Activated T-helper 17 cell treated with anti-CD3 and anti-CD28 coated beads, Interleukin-2, amount 50 U/mL, for 72 hours (primary cell): ENCODE measurements around the gene CHST5. TPM values are rescaled to one million over a fixed set of nuclear protein-coding genes. Genes with fewer than 3 reads are reported as not detected.
"Not testable (repeated sequence)": the region's sequence is repeated elsewhere in the genome, so short reads cannot be mapped to it uniquely, and the experiment has no call there.

Source experiments
- ATAC-seq: fragments of 150-1000 bp; cut with Tn5 transposase; replicated peaks from 2 replicates; pipeline ENCODE4 v1.10.0; 2021; ENCODE audit warnings: mild to moderate bottlenecking, moderate library complexity
- H3K27ac Mint-ChIP-seq: one replicate; pipeline ENCODE4 v1.8.0; 2022; ENCODE audit warnings: mixed read lengths
- H3K27me3 Mint-ChIP-seq: one replicate; pipeline ENCODE4 v1.8.0; 2022; ENCODE audit warnings: mixed read lengths
- H3K36me3 Mint-ChIP-seq: one replicate; pipeline ENCODE4 v1.8.0; 2022; ENCODE audit warnings: low read depth, mild to moderate bottlenecking, mixed read lengths
- H3K4me1 Mint-ChIP-seq: one replicate; pipeline ENCODE4 v1.8.0; 2022; ENCODE audit warnings: mixed read lengths
- H3K4me3 Mint-ChIP-seq: one replicate; pipeline ENCODE4 v1.8.0; 2022; ENCODE audit warnings: mild to moderate bottlenecking, mixed read lengths
- H3K9me3 Mint-ChIP-seq: one replicate; pipeline ENCODE4 v1.8.0; 2022; ENCODE audit warnings: mixed read lengths
- total RNA-seq, 2 donors: library from RNA; stranded (reverse); gene quantifications; one replicate each; pipeline ENCODE4 v1.2.3, GENCODE V29; 2022

The CHST5 gene
- total RNA-seq, 2 donors from 2014 or later: not detected

DNA sequence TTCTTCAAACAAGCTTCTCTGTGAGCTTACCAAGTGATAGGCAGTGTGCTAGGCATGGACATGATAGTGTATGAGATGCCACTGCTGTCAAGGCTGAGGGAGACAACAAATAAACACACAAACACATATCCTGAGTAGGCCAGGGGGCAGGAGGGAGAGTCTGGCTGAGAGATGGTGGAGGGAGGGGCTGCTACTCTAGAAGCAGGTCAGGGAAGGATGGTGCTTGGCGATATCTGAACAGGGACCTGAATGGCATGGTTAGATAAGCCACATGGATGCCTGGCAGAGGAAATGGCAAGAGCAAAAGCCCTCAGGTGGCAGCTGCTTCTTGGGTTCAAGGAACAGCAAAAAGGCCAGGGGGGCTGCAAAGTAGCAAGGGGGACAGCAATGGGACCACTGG, 32.1 kb downstream of the CHST5 start:
- Mint-ChIP-seq H3K27ac (no peak overlapping the region), H3K4me3 (no peak overlapping the region), H3K27me3 (peaks cover 13% of the 10 kb centered on the region), H3K9me3 (no peaks in the 10 kb centered on the region), H3K4me1 (no peaks in the 10 kb centered on the region), H3K36me3 (no peaks in the 10 kb centered on the region)
- no peak for ATAC-seq

DNA sequence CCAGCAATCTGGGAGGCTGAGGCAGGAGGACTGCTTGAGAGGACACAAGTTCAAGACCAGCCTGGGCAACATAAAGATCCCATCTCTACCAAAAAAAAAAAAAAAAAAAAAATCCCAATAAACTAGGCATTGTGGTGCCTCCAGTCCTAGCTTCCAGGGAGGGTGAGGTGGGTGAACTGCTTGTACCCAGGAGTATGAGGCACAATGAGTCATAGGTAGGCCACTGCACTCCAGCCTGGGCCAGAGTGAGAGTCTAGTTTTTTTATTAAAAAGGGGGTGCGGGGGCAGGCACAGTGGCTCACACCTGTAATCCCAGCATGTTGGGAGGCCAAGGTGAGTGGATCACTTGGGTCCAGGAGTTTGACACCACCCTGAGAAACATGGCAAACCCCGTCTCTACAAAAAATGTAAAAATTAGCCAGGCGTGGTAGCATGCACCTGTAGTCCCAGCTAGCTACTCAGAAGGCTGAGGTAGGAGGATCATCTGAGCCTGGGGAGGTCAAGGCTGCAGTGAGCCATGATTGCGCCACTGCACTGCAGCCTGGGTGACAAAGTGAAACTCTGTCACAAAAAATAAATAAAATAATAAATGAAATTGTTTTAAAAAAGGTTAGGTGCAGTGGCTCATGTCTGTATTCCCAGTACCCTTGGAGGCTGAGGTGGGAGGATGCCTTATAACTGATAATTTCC, 32.8 kb downstream of the CHST5 start:
- Mint-ChIP-seq H3K27ac (no peak overlapping the region), H3K27me3 (peaks cover 13% of the 10 kb centered on the region), H3K9me3 (no peaks in the 10 kb centered on the region), H3K4me3 (no peak overlapping the region), H3K4me1 (no peaks in the 10 kb centered on the region), H3K36me3 (no peaks in the 10 kb centered on the region)
- ATAC-seq: no peak

DNA sequence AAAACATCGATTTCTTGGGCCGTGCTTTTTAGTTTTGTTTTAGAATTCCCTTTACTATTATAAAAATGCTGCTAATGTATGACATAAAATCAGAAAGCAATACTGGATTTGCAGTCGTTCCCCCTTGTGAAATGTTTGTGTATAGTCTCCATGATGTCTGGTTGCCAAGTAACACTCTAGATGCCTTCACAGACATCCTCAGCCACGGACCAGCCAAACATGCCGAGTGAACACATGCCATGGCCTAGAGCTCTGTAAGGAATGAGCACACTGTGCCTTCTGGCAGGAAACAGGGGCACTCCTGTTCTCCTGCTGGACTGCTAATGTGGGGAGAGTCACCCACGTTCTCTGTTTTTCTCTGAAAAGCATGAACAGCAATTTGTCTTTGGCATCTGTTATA, 34.1 kb downstream of the CHST5 start:
- H3K4me3 Mint-ChIP-seq, ATAC-seq, H3K36me3 Mint-ChIP-seq, H3K27ac Mint-ChIP-seq, H3K27me3 Mint-ChIP-seq, H3K9me3 Mint-ChIP-seq, H3K4me1 Mint-ChIP-seq: not testable (repeated sequence)

DNA sequence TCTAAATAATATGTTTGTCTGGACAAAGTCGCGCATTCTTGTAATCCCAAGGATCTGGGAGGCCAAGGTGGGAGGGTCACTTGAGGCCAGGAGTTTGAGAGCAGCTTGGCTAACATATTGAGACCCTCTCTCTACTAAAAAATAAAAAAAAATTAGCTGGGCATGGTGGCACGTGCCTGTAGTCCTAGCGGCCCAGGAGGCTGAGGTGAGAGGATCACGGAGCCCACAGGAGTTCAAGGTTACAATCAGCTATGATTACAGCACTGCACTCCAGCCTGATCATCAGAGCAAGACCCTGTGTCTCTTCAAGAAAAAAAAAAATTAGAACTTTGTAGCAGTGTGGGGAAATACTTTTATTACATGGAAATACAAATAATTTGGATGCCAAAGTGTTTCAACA, 34.5 kb downstream of the CHST5 start:
- Mint-ChIP-seq H3K27me3 (peaks cover 4% of the 10 kb centered on the region), H3K9me3 (no peaks in the 10 kb centered on the region), H3K36me3 (no peaks in the 10 kb centered on the region), H3K4me1 (no peaks in the 10 kb centered on the region), H3K4me3 (no peak overlapping the region), H3K27ac (no peak overlapping the region)
- ATAC-seq: no peak

DNA sequence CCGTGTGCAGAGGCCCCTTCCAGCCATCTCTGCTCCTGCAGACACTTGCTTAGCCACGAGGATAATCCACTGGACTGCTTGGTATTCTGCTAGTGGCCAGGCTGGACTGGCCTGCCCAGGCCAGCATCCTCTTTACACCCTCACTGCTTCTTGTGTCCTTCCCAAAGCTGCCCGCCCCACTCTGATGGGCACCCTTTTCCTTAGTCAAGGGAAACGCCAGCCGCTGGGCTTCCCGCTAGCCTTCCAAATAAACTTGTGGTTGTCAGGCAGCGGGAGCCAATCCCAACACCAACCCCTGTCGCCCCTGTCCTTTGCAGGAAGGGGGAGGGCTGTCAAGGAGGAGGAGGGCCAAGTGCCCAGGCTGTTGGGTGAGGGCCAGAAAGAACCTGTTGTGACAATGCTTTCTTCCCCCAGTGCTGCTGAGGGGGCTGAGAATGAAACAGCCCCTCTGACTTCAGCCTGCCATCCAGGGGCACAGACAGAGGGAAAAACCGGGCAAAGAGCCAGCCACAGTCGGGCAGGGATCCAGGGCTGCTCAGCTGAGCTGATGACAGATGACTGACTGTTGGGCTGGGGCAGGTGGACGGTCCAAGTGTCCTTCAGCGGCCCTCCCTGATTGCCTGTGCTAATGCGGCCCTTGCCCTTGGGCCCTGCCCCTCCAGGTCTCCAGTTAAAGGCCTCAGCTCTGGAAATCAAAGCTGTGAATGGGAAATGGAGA, 37.1 kb downstream of the CHST5 start:
- not testable (repeated sequence) for H3K4me1 Mint-ChIP-seq, ATAC-seq, H3K27ac Mint-ChIP-seq, H3K4me3 Mint-ChIP-seq, H3K36me3 Mint-ChIP-seq, H3K9me3 Mint-ChIP-seq, H3K27me3 Mint-ChIP-seq

DNA sequence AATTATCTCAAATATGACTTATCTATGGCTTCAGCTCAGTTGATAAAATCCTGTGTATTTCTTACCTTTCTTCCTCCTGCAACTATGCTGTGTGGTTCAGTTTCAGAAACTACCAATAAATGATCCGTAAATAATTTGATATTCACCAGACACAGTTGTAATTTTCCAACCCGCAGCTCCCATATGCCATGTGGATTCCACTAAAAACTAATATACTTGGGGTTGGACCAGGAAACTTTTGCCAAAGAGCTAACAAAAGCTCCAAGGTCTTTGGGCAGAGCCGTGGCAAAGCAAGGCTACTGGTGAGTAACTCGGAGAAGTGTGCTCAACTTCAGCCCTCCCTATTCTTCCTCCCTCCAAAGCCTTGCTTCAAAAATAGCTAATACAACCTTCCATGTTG, 38.4 kb downstream of the CHST5 start:
- H3K27ac Mint-ChIP-seq: no peak overlapping the region
- peaks cover 4% of the 10 kb centered on the region for H3K4me1 Mint-ChIP-seq
- H3K4me3 Mint-ChIP-seq: no peak overlapping the region
- H3K9me3 Mint-ChIP-seq: no peaks in the 10 kb centered on the region
- no peak for ATAC-seq
- no peaks in the 10 kb centered on the region for H3K36me3 Mint-ChIP-seq
- peaks cover 16% of the 10 kb centered on the region for H3K27me3 Mint-ChIP-seq

DNA sequence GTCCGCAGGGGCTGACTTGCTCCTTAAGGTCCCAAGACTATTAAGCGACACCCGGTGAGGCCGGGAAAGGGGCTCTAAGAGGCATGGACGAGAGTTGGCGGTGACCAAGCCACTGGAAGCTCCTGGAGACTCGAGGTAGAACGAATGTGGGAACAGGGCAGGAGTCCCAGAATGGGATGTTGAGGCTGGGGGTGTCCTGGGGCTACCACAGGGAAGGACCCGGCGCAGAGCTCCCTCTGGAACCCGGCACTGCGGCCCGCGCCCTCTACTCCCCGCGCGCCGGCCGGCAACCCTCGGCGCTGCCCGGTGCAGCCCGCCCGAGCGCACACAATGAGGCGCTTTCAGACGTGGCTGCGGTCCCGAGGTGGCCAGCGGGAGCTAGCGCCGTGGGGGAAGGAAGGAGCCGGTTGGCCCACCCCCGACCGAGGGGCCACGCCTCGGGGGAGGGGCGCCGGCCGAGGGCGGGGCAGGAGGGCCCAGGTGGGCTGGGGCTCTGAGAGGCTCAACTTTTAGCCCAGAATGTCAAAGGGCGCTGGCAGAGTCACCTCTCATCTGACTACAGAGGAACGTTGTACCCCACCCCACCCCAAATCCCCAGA, 40.7 kb downstream of the CHST5 start, which contains the start of gene CHST6:
CHST6 (minus strand) TSS at position 366 of the 599 bp plus-strand sequence. CDS start 15,613 bp downstream, outside the sequence.
- H3K9me3 Mint-ChIP-seq: no peaks in the 10 kb centered on the region
- peaks cover 16% of the 10 kb centered on the region for H3K27me3 Mint-ChIP-seq
- H3K4me3 Mint-ChIP-seq: peak within 1 kb of the TSS; percentile 51
- peak; percentile 50 for ATAC-seq
- peaks cover 4% of the 10 kb centered on the region for H3K4me1 Mint-ChIP-seq
- no peak within 1 kb of the TSS for H3K27ac Mint-ChIP-seq
- H3K36me3 Mint-ChIP-seq: no peaks in the 10 kb centered on the region

DNA sequence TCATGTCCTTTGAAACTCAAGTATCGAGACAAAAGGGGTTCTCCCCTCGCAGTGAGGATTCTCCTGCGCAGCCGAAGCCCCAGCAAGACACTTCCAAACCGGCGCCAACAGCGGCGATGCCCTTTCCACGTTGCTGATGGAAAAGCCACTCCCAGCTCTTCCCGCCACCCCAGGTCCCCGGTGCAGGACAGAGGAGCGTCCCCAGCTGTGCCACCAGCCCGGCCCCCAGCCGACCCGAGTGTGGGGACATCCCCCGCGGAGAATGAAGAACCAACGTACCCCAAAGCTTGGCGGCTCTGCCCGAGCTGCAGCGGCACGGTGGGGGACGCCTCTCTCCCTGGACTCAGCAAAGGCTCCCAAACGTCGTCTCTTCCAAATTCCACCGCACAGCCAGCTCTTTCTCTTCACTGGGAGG, 41.2 kb downstream of the CHST5 start:
- Mint-ChIP-seq H3K27me3 (peaks cover 16% of the 10 kb centered on the region), H3K9me3 (no peaks in the 10 kb centered on the region), H3K27ac (no peak overlapping the region), H3K4me3 (peak overlapping the region; percentile 51), H3K4me1 (peaks cover 4% of the 10 kb centered on the region), H3K36me3 (no peaks in the 10 kb centered on the region)
- ATAC-seq: no peak

DNA sequence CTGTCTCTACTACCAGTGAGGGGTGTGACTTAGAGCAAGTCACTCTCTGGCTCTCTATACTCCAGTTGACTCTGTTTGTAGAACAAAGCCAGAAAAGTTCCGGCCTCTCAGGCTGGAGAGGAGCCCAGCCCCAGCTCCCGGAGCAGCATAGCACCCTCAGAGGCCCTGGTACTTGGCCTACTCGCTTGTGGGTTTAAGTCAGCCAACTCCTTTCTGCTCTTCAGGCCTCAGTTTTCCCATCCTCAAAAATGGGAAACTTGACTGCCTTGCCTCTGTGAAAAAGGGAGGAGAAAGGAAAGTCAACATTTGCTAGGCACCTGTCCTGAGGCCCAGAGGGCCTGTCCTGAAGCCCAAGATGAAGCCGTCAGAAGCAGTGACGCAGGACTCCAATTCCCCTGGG, 41.7 kb downstream of the CHST5 start:
- H3K27me3 Mint-ChIP-seq: peaks cover 16% of the 10 kb centered on the region
- H3K27ac Mint-ChIP-seq: no peak overlapping the region
- peak overlapping the region; percentile 51 for H3K4me3 Mint-ChIP-seq
- H3K9me3 Mint-ChIP-seq: no peaks in the 10 kb centered on the region
- H3K36me3 Mint-ChIP-seq: no peaks in the 10 kb centered on the region
- ATAC-seq: no peak
- H3K4me1 Mint-ChIP-seq: peaks cover 4% of the 10 kb centered on the region

DNA sequence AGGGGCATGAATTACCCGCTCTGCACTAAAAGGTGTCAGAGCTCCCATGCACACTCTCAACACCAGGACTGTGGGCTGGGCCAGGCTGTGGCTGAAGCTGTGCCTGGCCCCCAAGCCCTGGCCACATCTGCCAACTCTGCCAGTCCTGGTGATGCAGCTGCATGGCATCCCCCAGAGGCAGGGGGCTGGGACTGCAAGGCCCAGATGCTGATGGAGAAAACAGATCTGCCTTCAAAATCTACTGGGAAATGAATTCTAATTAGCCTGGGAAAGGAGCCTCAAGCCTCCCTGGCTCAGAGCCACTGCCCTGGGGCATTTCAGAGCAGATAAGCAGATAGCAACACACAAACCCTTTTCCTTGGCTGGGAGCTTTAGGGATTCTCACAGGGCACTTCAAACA, 44.0 kb downstream of the CHST5 start:
- ATAC-seq: no peak
- H3K4me3 Mint-ChIP-seq: no peak overlapping the region
- no peaks in the 10 kb centered on the region for H3K36me3 Mint-ChIP-seq
- H3K27ac Mint-ChIP-seq: no peak overlapping the region
- peaks cover 22% of the 10 kb centered on the region for H3K27me3 Mint-ChIP-seq
- peaks cover 4% of the 10 kb centered on the region for H3K4me1 Mint-ChIP-seq
- no peaks in the 10 kb centered on the region for H3K9me3 Mint-ChIP-seq

DNA sequence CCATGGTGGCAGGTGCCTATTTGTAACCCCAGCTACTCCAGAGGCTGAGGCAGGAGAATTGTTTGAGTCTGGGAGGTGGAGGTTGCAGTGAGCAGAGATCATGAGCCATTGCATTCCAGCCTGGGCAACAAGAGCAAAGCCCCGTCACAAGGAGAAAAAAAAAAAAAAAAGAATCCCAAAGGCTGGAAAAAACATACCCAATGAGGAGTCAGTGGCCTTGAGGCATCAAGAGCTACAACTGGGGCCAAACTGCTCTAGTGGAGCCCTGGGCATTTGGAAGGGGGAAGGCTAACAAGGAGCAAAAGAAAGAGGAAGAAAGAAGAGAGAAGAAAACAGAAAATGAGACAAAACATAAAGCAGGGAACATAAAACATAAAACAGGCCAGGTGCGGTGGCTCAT, 47.6 kb downstream of the CHST5 start:
- no peak overlapping the region for H3K27ac Mint-ChIP-seq

DNA sequence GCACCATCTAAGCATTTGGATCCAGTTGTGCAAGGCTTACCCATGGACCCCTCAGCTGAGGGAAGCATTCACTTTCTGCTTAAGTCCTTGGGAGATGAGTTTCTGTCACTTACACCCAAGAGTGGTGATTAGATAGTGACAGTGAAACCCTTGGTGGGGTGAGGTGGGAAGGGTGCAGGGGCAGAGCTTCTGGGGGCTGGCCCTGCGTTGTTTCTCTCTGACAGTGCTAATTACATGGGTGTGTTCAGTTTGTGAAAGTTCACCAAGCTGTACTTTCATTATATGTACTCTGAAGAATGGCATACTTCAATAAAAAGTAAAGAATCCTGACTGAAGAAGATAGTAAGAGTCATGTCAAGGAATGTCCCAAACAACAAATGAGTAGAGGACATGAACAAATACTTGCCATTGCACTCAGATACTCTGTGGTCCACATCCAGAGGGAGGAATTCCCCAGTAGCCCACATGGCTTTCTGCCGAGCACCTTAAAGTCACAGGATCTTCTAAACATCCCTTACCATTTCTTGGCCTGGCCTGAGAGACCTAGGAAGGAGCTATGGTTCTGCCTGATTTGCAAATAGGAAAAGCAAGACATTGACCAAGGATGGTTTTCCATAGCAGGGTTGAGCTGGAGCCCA, 49.1 kb downstream of the CHST5 start:
- Mint-ChIP-seq H3K36me3 (no peaks in the 10 kb centered on the region), H3K27me3 (peaks cover 18% of the 10 kb centered on the region), H3K27ac (no peak overlapping the region), H3K4me3 (no peak overlapping the region), H3K4me1 (no peaks in the 10 kb centered on the region), H3K9me3 (no peaks in the 10 kb centered on the region)
- ATAC-seq: peak; percentile 52

More for the DNA sequence above, 47.6 kb downstream of the CHST5 start:
- Mint-ChIP-seq H3K4me3 (no peak overlapping the region), H3K4me1 (no peaks in the 10 kb centered on the region), H3K9me3 (no peaks in the 10 kb centered on the region), H3K27me3 (peaks cover 22% of the 10 kb centered on the region), H3K36me3 (no peaks in the 10 kb centered on the region)
- ATAC-seq: no peak

DNA sequence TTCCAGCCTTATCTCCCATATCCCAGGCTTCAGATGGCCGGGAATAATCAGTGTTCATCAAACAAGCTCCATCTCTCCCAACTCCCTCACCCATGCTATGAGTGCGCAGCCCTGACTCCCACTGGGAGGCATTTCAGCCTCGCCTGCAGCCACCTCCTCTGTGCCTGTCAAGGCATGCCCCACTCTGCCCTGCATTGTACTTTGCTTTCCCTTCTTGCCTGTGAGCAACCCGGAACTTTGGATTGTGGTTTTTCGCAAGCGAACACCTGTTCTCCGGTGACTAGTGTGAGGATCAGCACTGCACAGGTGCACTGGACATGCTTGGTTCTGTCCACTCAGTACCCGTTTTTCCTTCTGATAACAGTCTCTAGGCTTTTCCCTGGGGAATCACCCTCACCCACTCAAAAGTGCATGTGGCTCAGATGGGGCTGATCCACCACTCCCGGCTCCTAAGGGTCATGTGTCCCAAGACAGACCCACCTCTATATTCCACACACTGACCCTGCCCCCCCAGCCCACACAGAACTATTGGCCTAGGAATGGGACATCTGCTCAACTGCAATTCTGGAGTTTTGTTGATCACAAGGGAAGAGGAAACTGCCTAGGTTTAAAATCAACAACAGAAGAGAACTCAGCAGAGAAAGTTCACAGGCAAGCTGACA, 49.8 kb downstream of the CHST5 start:
- peaks cover 18% of the 10 kb centered on the region for H3K27me3 Mint-ChIP-seq
- H3K4me3 Mint-ChIP-seq: no peak overlapping the region
- no peaks in the 10 kb centered on the region for H3K36me3 Mint-ChIP-seq
- ATAC-seq: no peak
- H3K4me1 Mint-ChIP-seq: no peaks in the 10 kb centered on the region
- no peak overlapping the region for H3K27ac Mint-ChIP-seq
- no peaks in the 10 kb centered on the region for H3K9me3 Mint-ChIP-seq

DNA sequence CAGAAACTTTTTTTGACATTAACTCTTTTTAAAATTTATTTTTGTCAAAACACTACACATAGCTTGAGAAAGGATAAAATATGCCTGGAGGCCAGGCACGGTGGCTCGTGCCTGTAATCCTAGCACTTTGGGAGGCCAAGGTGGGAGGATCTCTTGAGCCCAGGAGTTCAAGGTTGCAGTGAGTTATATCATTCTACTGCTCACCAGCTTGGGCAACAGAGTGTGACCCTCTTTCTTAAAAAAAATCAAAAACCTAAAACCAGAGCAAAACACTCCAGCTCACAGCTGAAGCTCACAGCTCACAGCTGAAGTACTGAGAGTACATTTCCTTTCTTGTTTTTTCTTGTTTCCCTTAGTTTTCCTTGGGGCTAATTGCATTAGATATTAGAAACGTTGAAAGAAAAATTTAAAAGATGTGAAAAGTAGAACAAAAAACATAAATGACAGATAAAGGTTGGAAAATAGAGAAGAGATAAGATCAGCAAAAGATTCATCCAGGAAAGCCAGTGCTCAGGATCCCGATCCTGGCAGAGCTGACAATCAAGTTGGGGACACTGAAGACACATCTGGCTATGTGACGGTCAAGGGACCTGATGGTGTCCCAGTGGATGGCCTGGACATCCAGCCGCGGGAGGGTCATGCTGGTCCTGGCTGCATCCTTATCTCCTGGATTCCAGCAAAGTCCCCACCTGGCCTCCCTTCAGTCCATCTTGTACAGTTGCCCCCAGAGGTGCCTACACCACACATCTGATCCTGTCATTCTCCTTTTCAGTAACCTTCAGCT, 50.5 kb downstream of the CHST5 start:
- no peaks in the 10 kb centered on the region for H3K4me1 Mint-ChIP-seq
- ATAC-seq: no peak
- no peaks in the 10 kb centered on the region for H3K9me3 Mint-ChIP-seq
- H3K36me3 Mint-ChIP-seq: no peaks in the 10 kb centered on the region
- no peak overlapping the region for H3K27ac Mint-ChIP-seq
- peaks cover 18% of the 10 kb centered on the region for H3K27me3 Mint-ChIP-seq
- no peak overlapping the region for H3K4me3 Mint-ChIP-seq
